Stimulated activated CD8-positive, alpha-beta memory T cell treated with anti-CD3 and anti-CD28 coated beads, Interleukin-7, amount 100 ng/mL, for 4 hours (primary cell): Measurements from ENCODE around the gene SPINK13.
"Not testable (repeated sequence)": the region's sequence is repeated elsewhere in the genome, so short reads cannot be mapped to it uniquely, and the experiment has no call there.

Source experiments
- DNase-seq, 2 donors: peaks; one replicate each; pipeline ENCODE4 v3.0.0-alpha.2; 2020; ENCODE audit warnings: low read depth in 2 of 2

The SPINK13 gene

GRCh38 chr5:148312153-148312552 is 43.6 kb downstream of the SPINK13 start, which contains the start of gene SPINK7:
TSS of gene SPINK7 (plus strand) at chr5:148312423. CDS start at chr5:148312484, 61 bp downstream.
- no peak for DNase-seq

DNA sequence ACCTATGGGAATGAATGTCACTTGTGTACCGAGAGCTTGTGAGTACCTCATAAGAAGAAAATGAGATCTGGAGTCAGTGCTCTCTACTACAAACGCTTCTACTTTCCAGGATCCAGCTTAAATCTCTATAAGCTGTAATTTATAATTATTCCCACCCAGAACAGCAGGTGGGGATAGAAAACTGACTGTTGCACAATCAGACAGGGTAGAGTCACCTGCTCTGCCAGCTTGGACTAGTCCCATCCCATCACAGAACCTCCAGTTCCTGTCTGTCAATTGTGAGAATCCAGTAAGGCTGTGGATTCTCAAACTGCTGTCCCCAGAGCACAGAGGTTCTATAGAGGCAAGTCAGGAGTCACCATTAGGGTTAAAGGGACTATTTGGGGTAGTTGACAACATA is 45.6 kb downstream of the SPINK13 start:
- no peak for DNase-seq

DNA sequence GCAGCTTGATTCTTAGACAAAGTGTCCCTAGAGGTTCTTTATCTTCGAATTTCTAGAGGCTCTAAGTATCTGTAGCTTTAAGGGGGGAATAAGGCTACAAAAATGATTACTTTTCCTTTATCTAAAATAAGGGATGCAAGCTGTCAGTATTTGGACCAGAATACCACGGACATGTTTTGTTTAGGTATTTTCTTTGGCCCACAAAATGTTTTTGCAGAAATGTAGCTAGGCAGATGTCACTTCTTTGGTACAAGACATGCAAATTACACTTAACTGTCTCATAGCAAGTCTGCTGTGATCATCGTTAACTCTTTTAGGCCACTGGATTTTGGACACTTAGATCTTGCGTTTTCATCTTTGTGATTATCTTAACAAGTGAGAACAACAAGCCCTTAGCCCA is 46.1 kb downstream of the SPINK13 start:
- no peak for DNase-seq

- DNase-seq: not testable (repeated sequence)
These were observed 51.7 kb downstream of the SPINK13 start for GRCh38 chr5:148320011-148320963.

DNA sequence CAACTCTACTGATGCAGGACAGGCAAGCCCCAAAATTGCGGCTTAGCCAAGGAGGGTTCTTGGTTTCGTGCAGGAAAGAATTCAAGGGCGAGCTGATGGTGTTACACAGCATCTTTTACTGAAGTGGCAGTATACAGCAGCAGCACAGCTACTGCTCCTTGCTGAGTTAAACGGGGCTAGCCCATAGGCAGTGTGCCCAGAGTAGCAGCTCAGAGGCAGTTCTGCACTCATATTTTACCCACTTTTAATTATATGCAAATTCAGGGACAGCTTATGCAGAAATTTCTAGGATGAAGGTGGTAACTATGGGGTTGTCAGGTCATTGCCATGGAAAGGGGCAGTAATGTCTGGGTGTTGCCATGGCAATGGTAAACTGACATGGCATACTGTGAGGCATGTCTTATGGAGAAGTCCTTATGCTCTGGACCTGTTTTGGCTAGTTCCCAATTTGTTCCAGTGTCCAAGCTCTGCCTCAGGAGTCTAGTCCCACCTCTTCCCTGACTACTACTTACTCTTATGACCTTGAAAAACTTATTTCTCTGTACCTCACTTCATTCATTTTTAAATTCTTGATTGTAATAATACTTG is 64.8 kb downstream of the SPINK13 start:
- no peak for DNase-seq

- no peak for DNase-seq
These were observed 66.7 kb downstream of the SPINK13 start, which contains the start of gene SPINK9 for GRCh38 chr5:148335259-148335658. TSS of gene SPINK9 (plus strand) at chr5:148335559. CDS start at chr5:148335614, 55 bp downstream.
